ENCODE measurements around the gene CAMK2N2.

Gene CAMK2N2

GRCh38 chr3:184237807-184238206 is 23.5 kb downstream of the CAMK2N2 start:
- H3K9me3 ChIP-seq (replicated peaks; ENCODE audit: insufficient read depth, low read length), result no peaks in the 10 kb centered on the region
- no peak overlapping the region for H3K4me3 ChIP-seq (ENCODE audit: low read length)
- no peaks in the 10 kb centered on the region for H3F3A ChIP-seq (ENCODE audit: insufficient read depth, low read length)
- H4K20me1 ChIP-seq (ENCODE audit: insufficient read depth, low read length), result no peaks in the 10 kb centered on the region
- no peaks in the 10 kb centered on the region for H3K79me2 ChIP-seq (ENCODE audit: low read length)
- H3K9me2 ChIP-seq (replicated peaks; ENCODE audit: insufficient read depth, low read length), result no peaks in the 10 kb centered on the region
- no peak overlapping the region for H3K9ac ChIP-seq (ENCODE audit: low read length)
- H2AFZ ChIP-seq (ENCODE audit: low read length), result no peak overlapping the region
- no peak for DNase-seq
- TF ChIP-seq EZH2 (optimal IDR thresholded peaks at IDR 0.05; ENCODE audit: low read depth, low read length), result no peak
- no peak for TF ChIP-seq EZH2phosphoT487 (IDR thresholded peaks at IDR 0.05; ENCODE audit: low read length)
- no peak for TF ChIP-seq CTCF (IDR thresholded peaks at IDR 0.05; ENCODE audit: low read length)
- H3K27ac ChIP-seq (ENCODE audit: low read length), result no peak overlapping the region
- no peaks in the 10 kb centered on the region for H3K4me1 ChIP-seq (ENCODE audit: low read length)
- no peaks in the 10 kb centered on the region for H3K36me3 ChIP-seq (replicated peaks; ENCODE audit: insufficient read depth, low read length)
- H3K4me2 ChIP-seq (ENCODE audit: low read depth, low read length), result no peak overlapping the region
- H3K27me3 ChIP-seq (replicated peaks; ENCODE audit: insufficient read depth, low read length), result peaks cover 27% of the 10 kb centered on the region

- no peak overlapping the region for H3K9ac ChIP-seq (ENCODE audit: low read length)
- H3K36me3 ChIP-seq (replicated peaks; ENCODE audit: insufficient read depth, low read length), result no peaks in the 10 kb centered on the region
- no peaks in the 10 kb centered on the region for H3K9me2 ChIP-seq (replicated peaks; ENCODE audit: insufficient read depth, low read length)
- no peaks in the 10 kb centered on the region for H3K9me3 ChIP-seq (replicated peaks; ENCODE audit: insufficient read depth, low read length)
- no peak for DNase-seq
- no peak overlapping the region for H2AFZ ChIP-seq (ENCODE audit: low read length)
- H4K20me1 ChIP-seq (ENCODE audit: insufficient read depth, low read length), result no peaks in the 10 kb centered on the region
- no peaks in the 10 kb centered on the region for H3F3A ChIP-seq (ENCODE audit: insufficient read depth, low read length)
- peaks cover 33% of the 10 kb centered on the region for H3K27me3 ChIP-seq (replicated peaks; ENCODE audit: insufficient read depth, low read length)
- no peaks in the 10 kb centered on the region for H3K4me1 ChIP-seq (ENCODE audit: low read length)
- no peak overlapping the region for H3K27ac ChIP-seq (ENCODE audit: low read length)
- no peak for TF ChIP-seq EZH2phosphoT487 (IDR thresholded peaks at IDR 0.05; ENCODE audit: low read length)
- no peak for TF ChIP-seq EZH2 (optimal IDR thresholded peaks at IDR 0.05; ENCODE audit: low read depth, low read length)
- no peak for TF ChIP-seq CTCF (IDR thresholded peaks at IDR 0.05; ENCODE audit: low read length)
- H3K4me3 ChIP-seq (ENCODE audit: low read length), result no peak overlapping the region
- no peaks in the 10 kb centered on the region for H3K79me2 ChIP-seq (ENCODE audit: low read length)
- H3K4me2 ChIP-seq (ENCODE audit: low read depth, low read length), result no peak overlapping the region
Observed at GRCh38 chr3:184237211-184237610, 24.1 kb downstream of the CAMK2N2 start.

- Histone ChIP-seq H3K4me2 (ENCODE audit: low read depth, low read length) (no peak overlapping the region), H3K9me3 (replicated peaks; ENCODE audit: insufficient read depth, low read length) (no peaks in the 10 kb centered on the region), H3K27me3 (replicated peaks; ENCODE audit: insufficient read depth, low read length) (peaks cover 39% of the 10 kb centered on the region), H2AFZ (ENCODE audit: low read length) (no peak overlapping the region), H3K36me3 (replicated peaks; ENCODE audit: insufficient read depth, low read length) (no peaks in the 10 kb centered on the region), H3K9me2 (replicated peaks; ENCODE audit: insufficient read depth, low read length) (no peaks in the 10 kb centered on the region), H3K4me1 (ENCODE audit: low read length) (no peaks in the 10 kb centered on the region), H3K27ac (ENCODE audit: low read length) (no peak overlapping the region), H3F3A (ENCODE audit: insufficient read depth, low read length) (no peaks in the 10 kb centered on the region), H3K4me3 (ENCODE audit: low read length) (no peak overlapping the region), H3K9ac (ENCODE audit: low read length) (no peak overlapping the region), H4K20me1 (ENCODE audit: insufficient read depth, low read length) (no peaks in the 10 kb centered on the region), H3K79me2 (ENCODE audit: low read length) (no peaks in the 10 kb centered on the region)
- DNase-seq, result no peak
- TF ChIP-seq EZH2 (optimal IDR thresholded peaks at IDR 0.05; ENCODE audit: low read depth, low read length) (no peak), CTCF (IDR thresholded peaks at IDR 0.05; ENCODE audit: low read length) (no peak), EZH2phosphoT487 (IDR thresholded peaks at IDR 0.05; ENCODE audit: low read length) (no peak)
Observed at GRCh38 chr3:184236636-184237035, 24.7 kb downstream of the CAMK2N2 start.

Data from MM.1S (cell line).